ENCODE data around the gene SH3RF3.

- TF ChIP-seq GATA2 (IDR thresholded peaks at IDR 0.05; ENCODE audit: low read depth, low read length), result no peak
- TF ChIP-seq GATA3 (IDR thresholded peaks at IDR 0.05; ENCODE audit: low read depth, low read length), result no peak
These were observed 103.1 kb downstream of the SH3RF3 start for GRCh38 chr2:109231996-109232705.
